Measurements from ENCODE around the gene FYB1. TPM values are rescaled to one million over a fixed set of nuclear protein-coding genes. Genes with fewer than 3 reads are reported as not detected.
"Not testable (repeated sequence)": the region's sequence is repeated elsewhere in the genome, so short reads cannot be mapped to it uniquely, and the experiment has no call there.

Gene FYB1, protein sequence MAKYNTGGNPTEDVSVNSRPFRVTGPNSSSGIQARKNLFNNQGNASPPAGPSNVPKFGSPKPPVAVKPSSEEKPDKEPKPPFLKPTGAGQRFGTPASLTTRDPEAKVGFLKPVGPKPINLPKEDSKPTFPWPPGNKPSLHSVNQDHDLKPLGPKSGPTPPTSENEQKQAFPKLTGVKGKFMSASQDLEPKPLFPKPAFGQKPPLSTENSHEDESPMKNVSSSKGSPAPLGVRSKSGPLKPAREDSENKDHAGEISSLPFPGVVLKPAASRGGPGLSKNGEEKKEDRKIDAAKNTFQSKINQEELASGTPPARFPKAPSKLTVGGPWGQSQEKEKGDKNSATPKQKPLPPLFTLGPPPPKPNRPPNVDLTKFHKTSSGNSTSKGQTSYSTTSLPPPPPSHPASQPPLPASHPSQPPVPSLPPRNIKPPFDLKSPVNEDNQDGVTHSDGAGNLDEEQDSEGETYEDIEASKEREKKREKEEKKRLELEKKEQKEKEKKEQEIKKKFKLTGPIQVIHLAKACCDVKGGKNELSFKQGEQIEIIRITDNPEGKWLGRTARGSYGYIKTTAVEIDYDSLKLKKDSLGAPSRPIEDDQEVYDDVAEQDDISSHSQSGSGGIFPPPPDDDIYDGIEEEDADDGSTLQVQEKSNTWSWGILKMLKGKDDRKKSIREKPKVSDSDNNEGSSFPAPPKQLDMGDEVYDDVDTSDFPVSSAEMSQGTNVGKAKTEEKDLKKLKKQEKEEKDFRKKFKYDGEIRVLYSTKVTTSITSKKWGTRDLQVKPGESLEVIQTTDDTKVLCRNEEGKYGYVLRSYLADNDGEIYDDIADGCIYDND
- 31.3 TPM for total RNA-seq

- peak; percentile 83 for ATAC-seq
- intact Hi-C loops (cut with DNase I), result loop anchor here (10.0 kb wide), 1 partner anchor 325 kb away; no protein-coding TSS in a partner anchor
- DNase-seq (ENCODE audit: low spot score), result no peak
Measured at GRCh38 chr5:39219437-39219836, at the start of gene FYB1. TSS of gene FYB1 (minus strand) at chr5:39219563. CDS start at chr5:39202960, 16,603 bp downstream.

- DNase-seq (ENCODE audit: low spot score) (no peak), ATAC-seq (no peak)
- intact Hi-C loops (cut with DNase I), result no loop called here
Measured at GRCh38 chr5:39267186-39267585, 47.8 kb upstream of the FYB1 start.

- no peak for ATAC-seq
Measured at GRCh38 chr5:39266442-39266841, 47.1 kb upstream of the FYB1 start.

GRCh38 chr5:39264528-39264927, 45.2 kb upstream of the FYB1 start:
- DNase-seq (ENCODE audit: low spot score) (no peak), ATAC-seq (no peak)
- intact Hi-C loops (cut with DNase I), result no loop called here

More at GRCh38 chr5:39266442-39266841, 47.1 kb upstream of the FYB1 start:
- DNase-seq (ENCODE audit: low spot score), result no peak
- intact Hi-C loops (cut with DNase I), result no loop called here

DNA sequence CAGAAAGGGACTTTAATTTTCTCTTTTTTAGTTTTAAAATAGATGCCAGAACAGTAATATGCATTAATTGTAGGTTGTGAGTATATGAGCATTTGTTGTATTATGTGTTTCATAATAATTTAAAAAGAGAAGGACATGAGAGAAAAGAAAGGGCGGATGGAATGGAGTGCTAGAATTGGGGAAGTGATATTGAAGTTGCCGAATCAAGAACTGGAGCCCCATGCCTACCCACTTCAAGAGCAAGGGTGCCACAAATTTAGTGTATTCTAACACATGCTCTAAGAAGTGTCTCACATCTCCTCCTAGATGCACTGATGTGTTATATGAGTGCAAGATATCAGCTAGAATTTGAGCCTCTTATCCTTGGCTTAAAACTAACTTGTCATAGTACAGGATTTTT, 43.6 kb upstream of the FYB1 start:
- intact Hi-C loops (cut with DNase I), result no loop called here

GRCh38 chr5:39260095-39260494, 40.7 kb upstream of the FYB1 start:
- intact Hi-C loops (cut with DNase I), result no loop called here
- no peak for ATAC-seq
- DNase-seq (ENCODE audit: low spot score), result no peak

More for the DNA sequence above, 43.6 kb upstream of the FYB1 start:
- no peak for DNase-seq (ENCODE audit: low spot score)
- no peak for ATAC-seq

DNA sequence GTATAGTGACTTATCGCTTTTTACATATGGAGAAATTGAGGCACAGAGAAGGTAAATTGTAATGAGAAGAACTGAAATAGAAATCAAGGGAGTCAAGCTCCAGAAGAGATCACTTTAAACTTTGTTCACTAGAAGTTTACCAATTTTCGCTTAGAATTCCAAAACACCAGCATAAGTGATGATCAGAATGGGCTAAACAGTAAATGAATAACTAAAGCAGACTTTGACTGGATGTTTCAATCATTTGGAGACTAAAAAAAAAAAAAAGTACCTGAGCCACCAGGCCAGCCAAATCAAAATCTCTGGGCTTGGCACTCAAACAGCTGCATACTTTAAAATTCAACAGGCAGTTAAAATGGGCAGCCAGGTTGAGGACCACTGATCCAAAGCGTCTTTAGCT, 38.2 kb upstream of the FYB1 start:
- intact Hi-C loops (cut with DNase I), result no loop called here
- ATAC-seq (no peak), DNase-seq (ENCODE audit: low spot score) (no peak)

DNA sequence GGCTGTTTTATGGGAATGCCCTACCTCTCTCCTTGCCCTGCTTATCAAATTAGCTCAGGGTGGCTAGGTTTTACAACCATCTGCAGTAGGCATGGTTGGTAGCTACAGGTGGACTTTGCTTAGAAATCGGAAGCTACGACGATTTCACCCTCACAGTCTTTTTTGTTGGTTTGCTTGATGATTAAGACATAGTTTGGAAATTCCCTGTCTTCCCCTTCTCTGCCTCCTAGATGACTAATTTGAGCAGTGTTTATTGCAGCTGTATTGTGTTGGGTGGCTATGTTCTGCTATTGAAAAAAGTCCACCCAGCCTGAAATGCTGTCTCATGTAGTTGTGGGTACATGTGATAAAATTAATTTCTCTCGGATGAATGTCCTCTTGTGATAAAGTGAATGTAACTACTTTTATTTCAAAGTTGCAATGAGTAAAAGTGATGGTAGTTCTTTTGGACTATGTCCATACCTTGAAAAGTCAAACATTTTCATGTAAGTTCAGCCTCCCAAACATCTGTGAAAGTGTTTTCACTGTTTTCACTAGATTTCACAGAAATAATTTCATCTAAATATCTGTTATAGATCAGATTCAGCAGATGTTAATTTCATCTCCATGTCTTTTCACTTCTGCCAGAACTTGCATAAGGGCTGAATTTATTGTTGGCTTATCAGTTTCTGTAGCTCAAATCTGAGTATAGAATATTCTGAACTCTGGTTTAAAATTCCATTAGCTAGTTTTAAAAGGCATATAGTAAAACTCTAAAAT, 37.3 kb upstream of the FYB1 start:
- ATAC-seq, result no peak
- intact Hi-C loops (cut with DNase I), result no loop called here
- DNase-seq (ENCODE audit: low spot score), result no peak

DNA sequence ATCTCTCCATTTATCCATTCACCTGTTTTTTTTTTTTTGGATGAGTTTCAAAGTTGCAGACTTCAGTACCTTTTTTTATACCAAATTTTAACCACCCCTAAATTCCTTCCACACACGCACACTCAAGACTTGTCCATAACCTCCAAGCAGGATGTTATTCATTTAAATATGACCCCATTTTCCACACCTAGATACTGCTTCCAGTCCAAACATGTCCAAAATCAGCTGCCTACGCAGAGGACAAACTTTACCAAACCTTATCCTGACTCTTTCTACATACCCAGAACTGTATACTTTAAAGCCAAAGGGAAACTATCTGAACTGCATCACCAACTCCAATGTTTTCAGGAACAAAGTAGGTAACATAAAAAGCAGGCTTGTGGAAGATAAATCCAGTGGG, 36.0 kb upstream of the FYB1 start:
- ATAC-seq (no peak), DNase-seq (ENCODE audit: low spot score) (no peak)
- intact Hi-C loops (cut with DNase I), result no loop called here

DNA sequence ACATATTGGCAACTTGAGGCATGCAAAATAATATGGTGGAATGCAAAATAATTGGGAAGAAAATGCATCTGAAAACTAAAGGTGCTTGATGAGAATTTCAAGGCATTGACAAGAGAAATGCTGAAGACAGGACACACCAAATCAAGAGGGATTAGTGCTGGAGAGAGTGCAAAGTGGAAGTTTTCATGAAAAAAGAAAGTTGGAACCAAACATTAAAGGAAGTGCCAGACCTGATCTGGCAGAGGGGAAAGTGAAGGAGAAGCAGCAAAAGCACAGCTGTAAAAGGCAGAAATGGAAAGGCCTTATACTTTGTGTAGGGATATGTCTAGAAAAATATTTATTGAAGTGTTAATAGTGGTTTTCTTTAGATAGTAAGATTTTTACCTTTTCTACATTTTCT, 35.3 kb upstream of the FYB1 start:
- intact Hi-C loops (cut with DNase I), result no loop called here
- ATAC-seq (no peak), DNase-seq (ENCODE audit: low spot score) (no peak)

GRCh38 chr5:39253196-39253595, 33.8 kb upstream of the FYB1 start:
- intact Hi-C loops (cut with DNase I), result no loop called here
- no peak for ATAC-seq
- DNase-seq (ENCODE audit: low spot score), result no peak

GRCh38 chr5:39249564-39250274, 30.4 kb upstream of the FYB1 start:
- ATAC-seq (no peak), DNase-seq (ENCODE audit: low spot score) (no peak)
- intact Hi-C loops (cut with DNase I), result no loop called here

GRCh38 chr5:39249069-39249468, 29.7 kb upstream of the FYB1 start:
- intact Hi-C loops (cut with DNase I), result no loop called here
- DNase-seq (ENCODE audit: low spot score), result no peak
- no peak for ATAC-seq

DNA sequence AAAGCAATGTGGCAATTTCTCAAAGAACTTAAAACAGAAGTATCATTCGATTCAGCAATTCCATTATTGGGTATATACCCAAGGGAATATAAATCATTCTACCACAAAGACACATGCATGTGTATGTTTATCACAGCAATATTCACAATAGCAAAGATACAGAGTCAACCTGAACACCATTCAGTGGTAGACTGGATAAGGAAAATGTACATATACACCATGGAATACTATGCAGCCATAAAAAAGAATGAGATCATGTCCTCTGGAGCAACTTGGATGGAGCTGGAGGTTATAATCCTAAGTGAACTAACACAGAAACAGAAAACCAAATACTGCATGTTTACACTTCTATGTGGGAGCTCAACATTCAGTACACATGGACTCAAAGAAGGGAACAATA, 21.4 kb upstream of the FYB1 start:
- ATAC-seq, result no peak
- DNase-seq (ENCODE audit: low spot score), result no peak
- intact Hi-C loops (cut with DNase I), result no loop called here

- no peak for ATAC-seq
- no peak for DNase-seq (ENCODE audit: low spot score)
- intact Hi-C loops (cut with DNase I), result no loop called here
Measured at GRCh38 chr5:39238366-39239105, 19.2 kb upstream of the FYB1 start.

DNA sequence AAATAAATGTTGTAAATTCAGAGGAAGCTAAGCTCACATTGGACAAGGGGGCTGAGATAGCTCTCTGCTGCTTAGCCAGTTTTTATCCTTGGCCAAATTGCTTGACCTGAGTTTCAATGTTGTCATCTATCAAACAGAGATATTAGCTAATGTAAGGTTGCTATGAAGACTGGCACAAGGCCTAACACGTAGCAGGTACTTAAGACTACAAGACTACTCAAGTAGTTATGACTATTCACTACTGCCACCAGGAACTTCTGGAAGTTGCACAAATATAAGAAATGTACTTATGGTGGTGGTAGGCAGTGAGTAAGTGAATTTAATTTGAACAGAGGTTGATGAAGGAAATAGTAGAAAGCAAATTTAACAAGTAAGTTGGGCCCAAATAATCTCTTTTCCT, 17.4 kb upstream of the FYB1 start:
- ATAC-seq, result no peak
- intact Hi-C loops (cut with DNase I), result no loop called here
- no peak for DNase-seq (ENCODE audit: low spot score)

DNA sequence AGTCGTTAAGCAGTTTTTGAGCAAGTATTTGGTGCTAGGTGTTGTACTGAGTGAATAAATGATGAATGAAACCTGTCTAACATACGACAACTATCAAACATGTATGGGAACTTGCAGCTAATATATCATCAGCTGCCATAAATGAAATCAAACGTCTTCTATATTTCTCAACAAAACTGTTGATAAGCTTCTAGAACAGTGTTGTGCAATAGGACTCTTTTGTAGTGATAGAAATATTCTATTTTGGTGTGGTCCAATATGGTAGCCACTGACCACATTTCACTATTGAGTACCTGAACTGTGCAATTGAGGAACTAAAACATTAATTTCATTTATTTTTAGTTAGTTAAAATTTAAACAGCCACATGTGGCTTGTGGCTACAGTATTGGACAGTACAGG, 16.3 kb upstream of the FYB1 start:
- intact Hi-C loops (cut with DNase I), result no loop called here

DNA sequence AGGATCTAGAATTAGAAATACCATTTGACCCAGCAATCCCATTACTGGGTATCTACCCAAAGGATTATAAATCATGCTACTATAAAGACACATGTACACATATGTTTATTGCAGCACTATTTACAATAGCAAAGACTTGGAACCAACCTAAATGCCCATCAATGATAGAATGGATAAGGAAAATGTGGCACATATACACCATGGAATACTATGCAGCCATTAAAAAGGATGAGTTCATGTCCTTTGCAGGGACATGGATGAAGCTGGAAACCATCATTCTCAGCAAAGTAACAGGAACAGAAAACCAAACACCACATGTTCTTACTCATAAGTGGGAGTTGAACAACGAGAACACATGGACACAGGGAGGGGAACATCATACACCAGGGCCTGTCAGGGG, 15.1 kb upstream of the FYB1 start:
- DNase-seq (ENCODE audit: low spot score); ATAC-seq; intact Hi-C loops (cut with DNase I): not testable (repeated sequence)

More for the DNA sequence above, 16.3 kb upstream of the FYB1 start:
- DNase-seq (ENCODE audit: low spot score) (no peak), ATAC-seq (no peak)

Data from sciatic nerve (tissue), 2 donors.